WTC11 (cell line): ENCODE data around the gene SLC11A2. TPM values are rescaled to one million over a fixed set of nuclear protein-coding genes. Genes with fewer than 3 reads are reported as not detected.
A peak's percentile ranks its signal among the peaks of the same experiment; 100 is the strongest.

Experiments
- ATAC-seq: fragments of 200-7000 bp; cut with Tn5 transposase; 2 replicates; pipeline ENCODE4 v1.10.0; 2021; ENCODE audit warnings: mild to moderate bottlenecking, moderate library complexity
- CTCF ChIA-PET: fragments of 300-600 bp; sonication (Branson Sonifier 250); formaldehyde crosslinking; loops from one replicate; lab custom pipeline; 2021; ENCODE audit warnings: antibody characterized with exemption; lab: Charles Lee
- POLR2A ChIA-PET: fragments of 350-600 bp; sonication (Branson Sonifier 250); formaldehyde crosslinking; loops from one replicate; lab custom pipeline; 2021; ENCODE audit warnings: antibody characterized with exemption; lab: Charles Lee
- DNase-seq: peaks from one replicate; pipeline ENCODE4 v3.0.0; 2021; ENCODE audit warnings: low spot score
- H3K27ac Mint-ChIP-seq: 2 replicates; pipeline ENCODE4 v1.8.0; 2021; ENCODE audit warnings: mixed read lengths
- H3K27me3 Mint-ChIP-seq: 2 replicates; pipeline ENCODE4 v1.8.0; 2021; ENCODE audit warnings: low read depth, mild to moderate bottlenecking, moderate library complexity, mixed read lengths
- H3K36me3 Mint-ChIP-seq: 2 replicates; pipeline ENCODE4 v1.8.0; 2021; ENCODE audit warnings: mixed read lengths
- H3K4me1 Mint-ChIP-seq: 2 replicates; pipeline ENCODE4 v1.8.0; 2022; ENCODE audit warnings: mixed read lengths
- H3K4me3 Mint-ChIP-seq: 2 replicates; pipeline ENCODE4 v1.8.0; 2021; ENCODE audit warnings: mild to moderate bottlenecking, moderate library complexity, mixed read lengths
- H3K9me3 Mint-ChIP-seq: 2 replicates; pipeline ENCODE4 v1.8.0; 2021; ENCODE audit warnings: mixed read lengths
- CBFB ChIP-seq: sonication (generic); formaldehyde crosslinking; IDR thresholded peaks from 2 replicates; pipeline ENCODE4 v1.8.1; 2022; ENCODE audit warnings: mild to moderate bottlenecking, low read depth, missing genetic modification reagents
- FOXK1 ChIP-seq: sonication (generic); formaldehyde crosslinking; IDR thresholded peaks from 2 replicates; pipeline ENCODE4 v1.8.0; 2022; ENCODE audit warnings: mild to moderate bottlenecking, moderate library complexity, missing genetic modification reagents
- FOXP4 ChIP-seq: sonication (generic); formaldehyde crosslinking; IDR thresholded peaks from 2 replicates; pipeline ENCODE4 v1.8.0; 2022; ENCODE audit warnings: mild to moderate bottlenecking, missing genetic modification reagents
- GTF2I ChIP-seq: fragments of 250-450 bp; sonication (Bioruptor Pico); conservative IDR thresholded peaks from 2 replicates; pipeline ENCODE4 v1.4.0; 2021; ENCODE audit warnings: mild to moderate bottlenecking
- IRF2 ChIP-seq: sonication (generic); formaldehyde crosslinking; IDR thresholded peaks from 2 replicates; pipeline ENCODE4 v1.8.0; 2022; ENCODE audit warnings: low read depth, missing genetic modification reagents, borderline replicate concordance
- JUN ChIP-seq: sonication (generic); formaldehyde crosslinking; IDR thresholded peaks from 2 replicates; pipeline ENCODE4 v1.8.0; 2023; ENCODE audit warnings: mild to moderate bottlenecking, missing genetic modification reagents
- MLX ChIP-seq: sonication (generic); formaldehyde crosslinking; IDR thresholded peaks from 2 replicates; pipeline ENCODE4 v1.8.1; 2023; ENCODE audit warnings: mild to moderate bottlenecking, missing genetic modification reagents, moderate library complexity
- NR1H2 ChIP-seq: sonication (generic); formaldehyde crosslinking; IDR thresholded peaks from 2 replicates; pipeline ENCODE4 v1.9.0; 2021; ENCODE audit warnings: mild to moderate bottlenecking, moderate library complexity, missing genetic modification reagents
- RORB ChIP-seq: fragments of 250-450 bp; sonication (Bioruptor Pico); IDR thresholded peaks from 2 replicates; pipeline ENCODE4 v1.9.0; 2021; ENCODE audit warnings: mild to moderate bottlenecking
- SOX15 ChIP-seq: fragments of 250-450 bp; sonication (Bioruptor Pico); IDR thresholded peaks from 2 replicates; pipeline ENCODE4 v1.9.0; 2021; ENCODE audit warnings: mild to moderate bottlenecking
- SP1 ChIP-seq: sonication (generic); formaldehyde crosslinking; conservative IDR thresholded peaks from 2 replicates; pipeline ENCODE4 v1.8.1; 2022; ENCODE audit warnings: missing genetic modification reagents
- USF2 ChIP-seq: sonication (generic); formaldehyde crosslinking; IDR thresholded peaks from 2 replicates; pipeline ENCODE4 v1.8.1; 2023; ENCODE audit warnings: mild to moderate bottlenecking, missing genetic modification reagents, moderate library complexity
- ZBTB21 ChIP-seq: sonication (generic); formaldehyde crosslinking; IDR thresholded peaks from 2 replicates; pipeline ENCODE4 v1.8.1; 2023; ENCODE audit warnings: mild to moderate bottlenecking, missing genetic modification reagents, borderline replicate concordance
- ZMAT4 ChIP-seq: fragments of 250-450 bp; sonication (Bioruptor Pico); IDR thresholded peaks from 2 replicates; pipeline ENCODE4 v1.9.0; 2021; ENCODE audit warnings: mild to moderate bottlenecking
- ZNF138 ChIP-seq: sonication (generic); formaldehyde crosslinking; conservative IDR thresholded peaks from 2 replicates; pipeline ENCODE4 v1.8.1; 2022; ENCODE audit warnings: mild to moderate bottlenecking, moderate library complexity, missing genetic modification reagents
- ZNF219 ChIP-seq: sonication (generic); formaldehyde crosslinking; IDR thresholded peaks from 2 replicates; pipeline ENCODE4 v1.8.0; 2023; ENCODE audit warnings: missing genetic modification reagents, mild to moderate bottlenecking, borderline replicate concordance
- ZNF416 ChIP-seq: fragments of 250-450 bp; sonication (Bioruptor Pico); IDR thresholded peaks from 2 replicates; pipeline ENCODE4 v1.9.0; 2021; ENCODE audit warnings: mild to moderate bottlenecking, inconsistent platforms
- ZNF532 ChIP-seq: fragments of 250-450 bp; sonication (Bioruptor Pico); IDR thresholded peaks from 2 replicates; pipeline ENCODE4 v1.9.0; 2021; ENCODE audit warnings: mild to moderate bottlenecking, borderline replicate concordance
- ZSCAN18 ChIP-seq: fragments of 250-450 bp; sonication (Bioruptor Pico); IDR thresholded peaks from 2 replicates; pipeline ENCODE4 v2.1.2; 2022; ENCODE audit warnings: mild to moderate bottlenecking, moderate library complexity
- total RNA-seq: library from RNA; stranded (reverse); gene quantifications from 3 replicates; pipeline ENCODE4 v1.2.3, GENCODE V29; 2021

Gene SLC11A2
- total RNA-seq, 1 experiment from 2014 or later: 58.0 TPM

- POLR2A ChIA-PET: no interaction called here
- ATAC-seq (no peak), DNase-seq (no peak)
- H3K4me3 Mint-ChIP-seq: peak overlapping the region; percentile 87
- H3K27me3 Mint-ChIP-seq: no peaks in the 10 kb centered on the region
- no peaks in the 10 kb centered on the region for H3K9me3 Mint-ChIP-seq
- H3K27ac Mint-ChIP-seq: peak overlapping the region; percentile 93
- H3K36me3 Mint-ChIP-seq: no peaks in the 10 kb centered on the region
- CTCF ChIA-PET: interaction anchor here (0.6 kb wide), 1 partner anchor 198 kb away, joined by 3 read pairs; no protein-coding TSS in a partner anchor
- peaks cover 45% of the 10 kb centered on the region for H3K4me1 Mint-ChIP-seq
- no peak for TF ChIP-seq ZMAT4 (CRISPR knock-in tag)
Observed at GRCh38 chr12:51023625-51024382, 2.4 kb downstream of the SLC11A2 start.

- CTCF ChIA-PET: interaction anchor here (0.7 to 1.0 kb wide), 2 partner anchors 93 to 320 kb away, joined by 3 read pairs; no protein-coding TSS in a partner anchor
- ATAC-seq: no peak
- DNase-seq: no peak
- Mint-ChIP-seq H3K4me1 (peaks cover 28% of the 10 kb centered on the region), H3K4me3 (no peak overlapping the region), H3K9me3 (no peaks in the 10 kb centered on the region), H3K27ac (no peak overlapping the region; the same call in none of the 2 replicates), H3K27me3 (no peaks in the 10 kb centered on the region), H3K36me3 (no peaks in the 10 kb centered on the region)
- POLR2A ChIA-PET: interaction anchor here (2.0 kb wide), 1 partner anchor 18 kb away, joined by 6 read pairs; no protein-coding TSS in a partner anchor
- TF ChIP-seq JUN (CRISPR knock-in tag): no peak
- no peak for TF ChIP-seq MLX
- no peak for TF ChIP-seq FOXP4 (CRISPR knock-in tag)
- TF ChIP-seq ZBTB21 (CRISPR knock-in tag): no peak
- TF ChIP-seq FOXK1 (CRISPR knock-in tag): no peak
- no peak for TF ChIP-seq USF2
- TF ChIP-seq SOX15: no peak
- TF ChIP-seq ZSCAN18 (CRISPR knock-in tag): no peak
- TF ChIP-seq ZNF416 (CRISPR knock-in tag): no peak
- no peak for TF ChIP-seq ZMAT4 (CRISPR knock-in tag)
- TF ChIP-seq CBFB (CRISPR knock-in tag): no peak
- TF ChIP-seq ZNF532 (CRISPR knock-in tag): no peak
- no peak for TF ChIP-seq NR1H2
- no peak for TF ChIP-seq IRF2 (CRISPR knock-in tag)
- TF ChIP-seq SP1 (CRISPR knock-in tag): no peak
- TF ChIP-seq ZNF219 (CRISPR knock-in tag): no peak
- TF ChIP-seq ZNF138 (CRISPR knock-in tag): no peak
- no peak for TF ChIP-seq GTF2I
- TF ChIP-seq RORB (CRISPR knock-in tag): no peak
Observed at GRCh38 chr12:51021694-51022093, 4.5 kb downstream of the SLC11A2 start.
